CD4-positive, alpha-beta T cell (primary cell): ENCODE measurements around the gene CNR1. TPM values are rescaled to one million over a fixed set of nuclear protein-coding genes. Genes with fewer than 3 reads are reported as not detected.

Experiments
- ATAC-seq: fragments of 200-7000 bp; cut with Tn5 transposase; one replicate; pipeline ENCODE4 v1.10.0; 2022; ENCODE audit warnings: mild to moderate bottlenecking; ENCODE audit not compliant: poor library complexity
- CTCF ChIA-PET: fragments of 350-600 bp; sonication (Branson Sonifier 250); formaldehyde crosslinking; loops from one replicate; lab custom pipeline; 2021; ENCODE audit warnings: antibody characterized with exemption, inconsistent platforms; lab: Charles Lee
- POLR2A ChIA-PET: fragments of 350-600 bp; sonication (Branson Sonifier 250); formaldehyde crosslinking; loops from one replicate; lab custom pipeline; 2021; ENCODE audit warnings: antibody characterized with exemption, inconsistent platforms; lab: Charles Lee
- DNase-seq, 14 experiments: peaks; one replicate each; pipeline ENCODE4 v3.0.0-alpha.2; 2013 to 2020; ENCODE audit warnings: mixed read lengths in 2 of 14
- H3K27ac ChIP-seq, 2 donors: one replicate each; pipeline versions ENCODE4 v1.5.1 to v1.7.0; 2013; ENCODE audit warnings: low read length in 2 of 2, low read depth in 1 of 2, mild to moderate bottlenecking in 1 of 2
- H3K27me3 ChIP-seq, 2 experiments: 1 replicate in 1 of 2; 2 replicates in 1 of 2; pipeline versions ENCODE4 v1.6.1 to v1.7.0; 2013; ENCODE audit warnings: low read length in 2 of 2, control low read depth in 1 of 2, mild to moderate bottlenecking in 1 of 2, moderate library complexity in 1 of 2; ENCODE audit not compliant: insufficient read depth in 2 of 2, control insufficient read depth in 1 of 2
- H3K36me3 ChIP-seq: one replicate; pipeline ENCODE4 v1.6.1; 2013; ENCODE audit warnings: low read length, control low read depth; ENCODE audit not compliant: insufficient read depth
- H3K4me1 ChIP-seq: one replicate; pipeline ENCODE4 v1.6.1; 2013; ENCODE audit warnings: low read length, control low read depth; ENCODE audit not compliant: insufficient read depth
- H3K4me3 ChIP-seq: one replicate; pipeline ENCODE4 v1.5.1; 2013; ENCODE audit warnings: mild to moderate bottlenecking, low read length, moderate library complexity
- H3K9me3 ChIP-seq, 2 experiments: 1 replicate in 1 of 2; 2 replicates in 1 of 2; pipeline versions ENCODE4 v1.6.1 to v1.7.0; 2013; ENCODE audit warnings: low read length in 2 of 2, mild to moderate bottlenecking in 2 of 2, control low read depth in 1 of 2, moderate library complexity in 1 of 2; ENCODE audit not compliant: control insufficient read depth in 1 of 2, insufficient read depth in 1 of 2
- H3K27ac Mint-ChIP-seq: one replicate; pipeline ENCODE4 v1.8.0; 2020; ENCODE audit warnings: mixed read lengths
- H3K27me3 Mint-ChIP-seq: one replicate; pipeline ENCODE4 v1.8.0; 2021; ENCODE audit warnings: mixed read lengths
- H3K36me3 Mint-ChIP-seq: one replicate; pipeline ENCODE4 v1.8.0; 2021; ENCODE audit warnings: low read depth, mixed read lengths
- H3K4me1 Mint-ChIP-seq: one replicate; pipeline ENCODE4 v1.8.0; 2021; ENCODE audit warnings: low read depth, mixed read lengths
- H3K4me3 Mint-ChIP-seq: one replicate; pipeline ENCODE4 v1.8.0; 2020; ENCODE audit warnings: mild to moderate bottlenecking, mixed read lengths
- H3K9me3 Mint-ChIP-seq: one replicate; pipeline ENCODE4 v1.8.0; 2020; ENCODE audit warnings: mixed read lengths
- CTCF ChIP-seq: fragments of 200-600 bp; IDR thresholded peaks from one replicate; pipeline ENCODE4 v1.8.0; 2022; ENCODE audit warnings: antibody characterized with exemption, mild to moderate bottlenecking
- intact Hi-C, 2 experiments: fragments of 100-400 bp; cut with DNase I in 1 of 2; cut with micrococcal nuclease in 1 of 2; formaldehyde crosslinking; loops; one replicate each; pipeline versions ENCODE4 v1.15.1 to v1.9.0; 2023 to 2025; cut with DNase I, micrococcal nuclease
- total RNA-seq, 174 experiments: library from RNA in 2 of 174; stranded (reverse) in 2 of 174; gene quantifications; one replicate each; pipeline ENCODE4 v1.2.3 and lab custom pipeline; 2021 to 2026

The CNR1 gene
- total RNA-seq, 2 experiments from 2014 or later = not detected

- Histone ChIP-seq H3K9me3 (peaks cover 5 to 6% of the 10 kb centered on the region in 2 experiments), H3K4me3 (no peak overlapping the region), H3K4me1 (no peaks in the 10 kb centered on the region), H3K27ac (no peak overlapping the region), H3K36me3 (no peaks in the 10 kb centered on the region), H3K27me3 (no peaks in the 10 kb centered on the region)
- no peaks in the 10 kb centered on the region for H3K4me1 Mint-ChIP-seq
- no peaks in the 10 kb centered on the region for H3K9me3 Mint-ChIP-seq
- H3K4me3 Mint-ChIP-seq = no peak overlapping the region
- H3K36me3 Mint-ChIP-seq = no peaks in the 10 kb centered on the region
- intact Hi-C loops = no loop called here
- CTCF ChIA-PET = no interaction called here
- H3K27me3 Mint-ChIP-seq = peaks cover 25% of the 10 kb centered on the region
- no peak for DNase-seq
- TF ChIP-seq CTCF = no peak
- POLR2A ChIA-PET = no interaction called here
- no peak overlapping the region for H3K27ac Mint-ChIP-seq
- no peak for ATAC-seq
Measured at GRCh38 chr6:88119769-88120168, 46.4 kb downstream of the CNR1 start.

GRCh38 chr6:88116276-88116675 lies 49.9 kb downstream of the CNR1 start:
- no peaks in the 10 kb centered on the region for H3K36me3 ChIP-seq
- intact Hi-C loops = no loop called here
- Mint-ChIP-seq H3K27ac (no peak overlapping the region), H3K4me3 (no peak overlapping the region), H3K36me3 (no peaks in the 10 kb centered on the region), H3K4me1 (no peaks in the 10 kb centered on the region), H3K27me3 (peaks cover 48% of the 10 kb centered on the region), H3K9me3 (no peaks in the 10 kb centered on the region)
- no peaks in the 10 kb centered on the region for H3K9me3 ChIP-seq
- ChIA-PET POLR2A (no interaction called here), CTCF (no interaction called here)
- H3K27me3 ChIP-seq = no peaks in the 10 kb centered on the region
- H3K4me3 ChIP-seq = no peak overlapping the region
- H3K4me1 ChIP-seq = no peaks in the 10 kb centered on the region
- no peak for TF ChIP-seq CTCF
- H3K27ac ChIP-seq = no peak overlapping the region
- DNase-seq (no peak), ATAC-seq (no peak)

- H3K36me3 ChIP-seq = no peaks in the 10 kb centered on the region
- H3K9me3 ChIP-seq = no peaks in the 10 kb centered on the region
- Mint-ChIP-seq H3K9me3 (no peaks in the 10 kb centered on the region), H3K27me3 (peaks cover 50% of the 10 kb centered on the region), H3K4me1 (no peaks in the 10 kb centered on the region), H3K4me3 (no peak overlapping the region), H3K27ac (no peak overlapping the region), H3K36me3 (no peaks in the 10 kb centered on the region)
- no peaks in the 10 kb centered on the region for H3K4me1 ChIP-seq
- H3K4me3 ChIP-seq = no peak overlapping the region
- intact Hi-C loops = no loop called here
- H3K27ac ChIP-seq = no peak overlapping the region
- DNase-seq = no peak
- CTCF ChIA-PET = no interaction called here
- TF ChIP-seq CTCF = no peak
- POLR2A ChIA-PET = no interaction called here
- no peaks in the 10 kb centered on the region for H3K27me3 ChIP-seq
- ATAC-seq = no peak
Measured at GRCh38 chr6:88115307-88115706, 50.8 kb downstream of the CNR1 start.
